Tibial nerve (tissue), 4 donors: Measurements from ENCODE around the gene CHMP5.

Experiments used
- EP300 ChIP-seq, 2 donors: sonication (generic); formaldehyde crosslinking; IDR thresholded peaks; one replicate each; pipeline ENCODE4 v1.6.1; 2017; ENCODE audit warnings: antibody characterized with exemption in 2 of 2, mild to moderate bottlenecking in 1 of 2
- POLR2A ChIP-seq, 2 donors: fragments of 450-650 bp; IDR thresholded peaks; one replicate each; pipeline ENCODE4 v1.6.1; 2017; ENCODE audit warnings: antibody characterized with exemption in 2 of 2, mild to moderate bottlenecking in 2 of 2, moderate library complexity in 2 of 2
- TF ChIP-seq, protein P1 (sequence below), 5 experiments: fragments of 200-600 bp in 3 of 5; fragments of 450-650 bp in 2 of 5; sonication (generic) in 3 of 5; IDR thresholded peaks; one replicate each; pipeline ENCODE4 v1.5.1; 2016 to 2019; ENCODE audit warnings: antibody characterized with exemption in 5 of 5, mild to moderate bottlenecking in 3 of 5, moderate library complexity in 2 of 5

DNA sequence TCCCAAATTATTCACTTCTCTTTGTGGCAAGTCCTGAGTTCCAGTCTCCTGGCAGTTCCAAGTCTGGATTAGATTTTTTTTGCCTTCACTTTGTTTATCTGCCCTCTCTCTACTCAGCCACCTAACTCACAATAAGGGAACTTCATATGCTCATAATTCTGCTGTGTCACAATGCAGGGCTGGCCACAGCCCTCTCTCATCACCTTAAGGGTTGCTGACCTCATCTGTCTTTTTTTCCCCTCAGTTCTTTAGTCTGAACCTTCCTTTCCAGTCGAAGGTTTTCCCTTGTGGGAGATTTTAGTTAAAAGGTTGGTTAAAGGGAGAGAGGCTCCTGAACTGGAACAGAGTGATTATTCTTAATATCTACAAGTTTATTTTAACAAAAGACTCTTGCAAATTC lies 4.5 kb upstream of the CHMP5 start:
- TF ChIP-seq, protein P1, sequence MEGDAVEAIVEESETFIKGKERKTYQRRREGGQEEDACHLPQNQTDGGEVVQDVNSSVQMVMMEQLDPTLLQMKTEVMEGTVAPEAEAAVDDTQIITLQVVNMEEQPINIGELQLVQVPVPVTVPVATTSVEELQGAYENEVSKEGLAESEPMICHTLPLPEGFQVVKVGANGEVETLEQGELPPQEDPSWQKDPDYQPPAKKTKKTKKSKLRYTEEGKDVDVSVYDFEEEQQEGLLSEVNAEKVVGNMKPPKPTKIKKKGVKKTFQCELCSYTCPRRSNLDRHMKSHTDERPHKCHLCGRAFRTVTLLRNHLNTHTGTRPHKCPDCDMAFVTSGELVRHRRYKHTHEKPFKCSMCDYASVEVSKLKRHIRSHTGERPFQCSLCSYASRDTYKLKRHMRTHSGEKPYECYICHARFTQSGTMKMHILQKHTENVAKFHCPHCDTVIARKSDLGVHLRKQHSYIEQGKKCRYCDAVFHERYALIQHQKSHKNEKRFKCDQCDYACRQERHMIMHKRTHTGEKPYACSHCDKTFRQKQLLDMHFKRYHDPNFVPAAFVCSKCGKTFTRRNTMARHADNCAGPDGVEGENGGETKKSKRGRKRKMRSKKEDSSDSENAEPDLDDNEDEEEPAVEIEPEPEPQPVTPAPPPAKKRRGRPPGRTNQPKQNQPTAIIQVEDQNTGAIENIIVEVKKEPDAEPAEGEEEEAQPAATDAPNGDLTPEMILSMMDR (IDR thresholded peaks at IDR 0.05) = no peak
- TF ChIP-seq POLR2A (IDR thresholded peaks at IDR 0.05) = no peak
- TF ChIP-seq EP300 (IDR thresholded peaks at IDR 0.05) = no peak
